Measurements from ENCODE around the gene MRPL28. TPM values are rescaled to one million over a fixed set of nuclear protein-coding genes. Genes with fewer than 3 reads are reported as not detected.
"Not testable (repeated sequence)": the region's sequence is repeated elsewhere in the genome, so short reads cannot be mapped to it uniquely, and the experiment has no call there.

The MRPL28 gene
- total and polyA plus RNA-seq, 4 donors = 28.3 to 63.4 (median 50.1) TPM

DNA sequence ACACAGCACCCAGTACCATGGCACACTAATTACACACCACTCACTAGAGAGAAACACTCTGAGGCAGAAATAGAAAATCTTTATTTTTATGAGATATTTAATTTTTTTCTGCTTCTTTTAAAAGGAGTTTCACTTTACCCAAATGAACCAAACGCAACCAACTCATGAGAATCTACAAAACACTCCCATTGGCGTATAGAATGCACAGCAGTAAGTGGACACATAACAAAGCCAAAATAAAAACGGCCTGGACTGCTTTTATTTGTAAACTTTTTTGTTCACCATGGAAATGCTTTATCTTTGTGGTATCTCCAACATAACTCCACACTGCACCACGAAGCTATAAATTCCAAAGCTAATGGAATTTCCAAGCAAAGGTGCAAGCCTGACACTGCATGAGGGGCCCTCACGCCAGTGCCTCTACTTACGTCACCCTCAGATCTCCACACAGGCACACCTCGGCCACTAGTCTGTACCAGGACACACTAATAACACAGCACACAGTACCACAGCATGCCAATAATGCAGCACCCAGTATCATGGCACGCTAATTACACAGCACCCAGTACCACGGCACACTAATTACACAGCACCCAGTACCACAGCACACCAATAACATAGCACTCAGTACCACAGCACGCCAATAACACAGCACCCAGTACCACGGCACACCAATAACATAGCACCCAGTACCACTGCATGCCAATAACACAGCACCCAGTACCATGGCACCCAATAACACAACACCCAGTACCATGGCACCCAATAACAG lies 35.3 kb downstream of the MRPL28 start:
- not testable (repeated sequence) for H3K27me3 ChIP-seq (ENCODE audit: control insufficient read depth in 4 of 4, insufficient read depth in 4 of 4, low read length in 3 of 4); DNase-seq (ENCODE audit: low spot score); H3K4me1 ChIP-seq (ENCODE audit: control insufficient read depth in 4 of 4, insufficient read depth in 4 of 4, low read length in 3 of 4); H3K27ac ChIP-seq (ENCODE audit: low read depth in 1 of 2, low read length in 2 of 2); H3K36me3 ChIP-seq (ENCODE audit: control insufficient read depth in 4 of 4, insufficient read depth in 3 of 4, low read depth in 1 of 4, low read length in 3 of 4); H3K4me3 ChIP-seq (ENCODE audit: low read depth in 1 of 3, low read length in 3 of 3); H3K9ac ChIP-seq (ENCODE audit: low read depth in 1 of 2, low read length in 2 of 2); H3K9me3 ChIP-seq (ENCODE audit: control insufficient read depth in 4 of 4, low read length in 3 of 4)
- WGBS = 93% methylated on average over 11 of the region's 11 CpGs

DNA sequence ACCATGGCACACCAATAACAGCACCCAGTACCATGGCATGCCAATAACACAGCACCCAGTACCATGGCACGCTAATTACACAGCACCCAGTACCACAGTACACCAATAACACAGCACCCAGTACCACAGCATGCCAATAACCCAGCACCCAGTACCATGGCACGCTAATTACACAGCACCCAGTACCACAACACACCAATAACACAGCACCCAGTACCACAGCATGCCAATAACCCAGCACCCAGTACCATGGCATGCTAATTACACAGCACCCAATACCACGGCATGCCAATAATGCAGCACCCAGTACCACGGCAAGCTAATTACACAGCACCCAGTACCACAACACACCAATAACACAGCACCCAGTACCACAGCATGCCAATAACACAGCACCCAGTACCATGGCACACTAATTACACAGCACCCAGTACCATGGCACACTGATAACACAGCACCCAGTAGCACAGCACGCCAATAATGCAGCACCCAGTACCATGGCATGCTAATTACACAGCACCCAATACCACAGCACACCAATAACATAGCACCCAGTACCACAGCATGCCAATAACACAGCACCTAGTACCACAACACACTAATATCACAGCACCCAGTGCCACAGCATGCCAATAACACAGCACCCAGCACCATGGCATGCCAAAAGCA lies 36.0 kb downstream of the MRPL28 start:
- not testable (repeated sequence) for H3K27ac ChIP-seq (ENCODE audit: low read depth in 1 of 2, low read length in 2 of 2); H3K9ac ChIP-seq (ENCODE audit: low read depth in 1 of 2, low read length in 2 of 2); H3K36me3 ChIP-seq (ENCODE audit: control insufficient read depth in 4 of 4, insufficient read depth in 3 of 4, low read depth in 1 of 4, low read length in 3 of 4); H3K4me3 ChIP-seq (ENCODE audit: low read depth in 1 of 3, low read length in 3 of 3); H3K4me1 ChIP-seq (ENCODE audit: control insufficient read depth in 4 of 4, insufficient read depth in 4 of 4, low read length in 3 of 4); H3K27me3 ChIP-seq (ENCODE audit: control insufficient read depth in 4 of 4, insufficient read depth in 4 of 4, low read length in 3 of 4); DNase-seq (ENCODE audit: low spot score); H3K9me3 ChIP-seq (ENCODE audit: control insufficient read depth in 4 of 4, low read length in 3 of 4)
- 96% methylated on average over 5 of the region's 5 CpGs for WGBS

DNA sequence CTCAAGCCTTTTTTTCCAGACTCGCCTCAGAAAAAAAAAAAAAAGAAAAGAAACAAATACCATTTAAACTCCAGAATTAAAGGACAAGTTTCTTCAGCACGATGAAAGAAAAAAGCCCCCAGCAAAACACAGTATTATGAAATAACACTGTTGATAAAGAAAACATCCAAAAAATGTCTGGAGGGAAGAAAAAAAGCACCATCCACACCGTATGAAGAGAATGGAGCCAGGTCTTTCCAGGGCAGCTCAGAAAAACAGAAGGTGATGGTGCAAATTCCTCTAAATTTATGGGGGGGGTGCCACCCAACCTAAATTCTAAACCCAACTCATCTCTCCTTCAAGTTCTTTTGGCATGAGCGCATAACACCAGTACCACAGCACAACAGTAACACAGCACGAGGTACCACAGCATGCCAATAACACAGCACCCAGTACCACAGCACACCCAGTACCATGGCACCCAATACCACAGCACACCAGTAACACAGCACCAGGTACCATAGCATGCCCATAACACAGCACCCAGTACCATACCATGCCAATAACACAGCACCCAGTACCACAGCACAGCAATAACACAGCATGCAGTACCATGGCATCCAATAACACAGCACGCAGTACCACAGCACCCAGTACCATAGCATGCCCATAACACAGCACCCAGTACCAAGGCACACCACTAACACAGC lies 36.8 kb downstream of the MRPL28 start:
- WGBS = 89% methylated on average over 6 of the region's 6 CpGs
- Histone ChIP-seq H3K27ac (ENCODE audit: low read depth in 1 of 2, low read length in 2 of 2) (no peak overlapping the region), H3K4me1 (ENCODE audit: control insufficient read depth in 4 of 4, insufficient read depth in 4 of 4, low read length in 3 of 4) (peaks cover 0 to 2% (median 0%) of the 10 kb centered on the region in 4 donors), H3K36me3 (ENCODE audit: control insufficient read depth in 4 of 4, insufficient read depth in 3 of 4, low read depth in 1 of 4, low read length in 3 of 4) (no peaks in the 10 kb centered on the region), H3K27me3 (ENCODE audit: control insufficient read depth in 4 of 4, insufficient read depth in 4 of 4, low read length in 3 of 4) (no peaks in the 10 kb centered on the region), H3K9ac (ENCODE audit: low read depth in 1 of 2, low read length in 2 of 2) (no peak overlapping the region), H3K9me3 (ENCODE audit: control insufficient read depth in 4 of 4, low read length in 3 of 4) (no peaks in the 10 kb centered on the region), H3K4me3 (ENCODE audit: low read depth in 1 of 3, low read length in 3 of 3) (no peak overlapping the region)
- DNase-seq (ENCODE audit: low spot score) = no peak
- TF ChIP-seq HNF4A (conservative IDR thresholded peaks at IDR 0.05) (no peak), TAF1 (conservative IDR thresholded peaks at IDR 0.05) (no peak), HNF4G (IDR thresholded peaks at IDR 0.05) (no peak), RXRA (IDR thresholded peaks at IDR 0.05) (no peak), GABPA (IDR thresholded peaks at IDR 0.05 in 1 of 2, conservative IDR thresholded peaks at IDR 0.05 in 1 of 2) (no peak), EGR1 (IDR thresholded peaks at IDR 0.05; ENCODE audit: low read depth in 2 of 2) (no peak), RAD21 (IDR thresholded peaks at IDR 0.05) (no peak), FOXA1 (IDR thresholded peaks at IDR 0.05) (no peak)
- TF ChIP-seq, protein P1, sequence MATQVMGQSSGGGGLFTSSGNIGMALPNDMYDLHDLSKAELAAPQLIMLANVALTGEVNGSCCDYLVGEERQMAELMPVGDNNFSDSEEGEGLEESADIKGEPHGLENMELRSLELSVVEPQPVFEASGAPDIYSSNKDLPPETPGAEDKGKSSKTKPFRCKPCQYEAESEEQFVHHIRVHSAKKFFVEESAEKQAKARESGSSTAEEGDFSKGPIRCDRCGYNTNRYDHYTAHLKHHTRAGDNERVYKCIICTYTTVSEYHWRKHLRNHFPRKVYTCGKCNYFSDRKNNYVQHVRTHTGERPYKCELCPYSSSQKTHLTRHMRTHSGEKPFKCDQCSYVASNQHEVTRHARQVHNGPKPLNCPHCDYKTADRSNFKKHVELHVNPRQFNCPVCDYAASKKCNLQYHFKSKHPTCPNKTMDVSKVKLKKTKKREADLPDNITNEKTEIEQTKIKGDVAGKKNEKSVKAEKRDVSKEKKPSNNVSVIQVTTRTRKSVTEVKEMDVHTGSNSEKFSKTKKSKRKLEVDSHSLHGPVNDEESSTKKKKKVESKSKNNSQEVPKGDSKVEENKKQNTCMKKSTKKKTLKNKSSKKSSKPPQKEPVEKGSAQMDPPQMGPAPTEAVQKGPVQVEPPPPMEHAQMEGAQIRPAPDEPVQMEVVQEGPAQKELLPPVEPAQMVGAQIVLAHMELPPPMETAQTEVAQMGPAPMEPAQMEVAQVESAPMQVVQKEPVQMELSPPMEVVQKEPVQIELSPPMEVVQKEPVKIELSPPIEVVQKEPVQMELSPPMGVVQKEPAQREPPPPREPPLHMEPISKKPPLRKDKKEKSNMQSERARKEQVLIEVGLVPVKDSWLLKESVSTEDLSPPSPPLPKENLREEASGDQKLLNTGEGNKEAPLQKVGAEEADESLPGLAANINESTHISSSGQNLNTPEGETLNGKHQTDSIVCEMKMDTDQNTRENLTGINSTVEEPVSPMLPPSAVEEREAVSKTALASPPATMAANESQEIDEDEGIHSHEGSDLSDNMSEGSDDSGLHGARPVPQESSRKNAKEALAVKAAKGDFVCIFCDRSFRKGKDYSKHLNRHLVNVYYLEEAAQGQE (IDR thresholded peaks at IDR 0.05) = no peak

DNA sequence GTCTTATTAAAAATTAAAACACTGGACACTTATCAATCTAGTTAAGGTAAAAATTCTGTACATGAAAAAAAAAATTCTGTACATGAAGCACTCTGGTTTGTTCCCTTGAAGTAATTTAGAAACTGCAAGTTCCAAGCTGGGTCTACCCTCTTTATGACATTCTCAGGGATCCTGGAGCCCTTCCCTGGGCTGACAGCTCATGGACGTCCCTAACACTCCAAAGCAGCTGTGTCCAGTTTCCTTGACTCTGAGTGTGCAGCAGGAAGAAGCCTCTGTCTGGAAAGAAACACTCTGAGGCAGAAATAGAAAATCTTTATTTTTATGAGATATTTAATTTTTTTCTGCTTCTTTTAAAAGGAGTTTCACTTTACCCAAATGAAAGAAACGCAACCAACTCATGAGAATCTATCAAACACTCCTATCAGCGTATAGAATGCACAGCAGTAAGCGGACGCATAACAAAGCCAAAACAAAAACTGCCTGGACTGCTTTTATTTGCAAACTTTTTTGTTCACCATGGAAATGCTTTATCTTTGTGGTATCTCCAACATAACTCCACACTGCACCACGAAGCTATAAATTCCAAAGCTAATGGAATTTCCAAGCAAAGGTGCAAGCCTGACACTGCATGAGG lies 39.0 kb downstream of the MRPL28 start:
- peaks cover 5 to 13% (median 9%) of the 10 kb centered on the region in 4 donors for H3K4me1 ChIP-seq (ENCODE audit: control insufficient read depth in 4 of 4, insufficient read depth in 4 of 4, low read length in 3 of 4)
- not testable (repeated sequence) for H3K4me3 ChIP-seq (ENCODE audit: low read depth in 1 of 3, low read length in 3 of 3); H3K27me3 ChIP-seq (ENCODE audit: control insufficient read depth in 4 of 4, insufficient read depth in 4 of 4, low read length in 3 of 4); DNase-seq (ENCODE audit: low spot score); H3K9me3 ChIP-seq (ENCODE audit: control insufficient read depth in 4 of 4, low read length in 3 of 4); H3K9ac ChIP-seq (ENCODE audit: low read depth in 1 of 2, low read length in 2 of 2); H3K36me3 ChIP-seq (ENCODE audit: control insufficient read depth in 4 of 4, insufficient read depth in 3 of 4, low read depth in 1 of 4, low read length in 3 of 4); H3K27ac ChIP-seq (ENCODE audit: low read depth in 1 of 2, low read length in 2 of 2)
- 78% methylated on average over 6 of the region's 6 CpGs for WGBS

All from liver (tissue), 9 donors.